ENCODE data around the gene TBC1D10B. TPM values are rescaled to one million over a fixed set of nuclear protein-coding genes. Genes with fewer than 3 reads are reported as not detected.
A peak's percentile ranks its signal among the peaks of the same experiment; 100 is the strongest.

Gene TBC1D10B
- total and polyA plus RNA-seq, 9 of the 15 experiments (the other 6 are each of a cell fraction or from before 2014, with no cell fraction given), result 2.2 to 55.4 (median 17.5) TPM

- no TSS peak for BruUV-seq (replicated peaks)
- peaks cover 10% of the 10 kb centered on the region for H3K79me2 ChIP-seq (ENCODE audit: control insufficient read depth, insufficient read depth, low read length)
- H3K27me3 ChIP-seq (ENCODE audit: control insufficient read depth in 2 of 2, insufficient read depth in 2 of 2, low read length in 2 of 2), result no peaks in the 10 kb centered on the region
- ChIA-PET POLR2A (interaction anchor here (0.6 to 1.0 kb wide), 5 partner anchors 17 to 758 kb away, joined by 3 read pairs; no protein-coding TSS in a partner anchor), CTCF (ENCODE audit: low intra/inter-chr PET ratio) (no interaction called here)
- H3K9me1 ChIP-seq (ENCODE audit: control insufficient read depth, insufficient read depth, low read length), result no peaks in the 10 kb centered on the region
- intact Hi-C loops (cut with micrococcal nuclease) (no loop called here), in situ Hi-C loops (cut with MboI) (loop anchor here (10.0 kb wide), 1 partner anchor 205 kb away; the partner anchor contains the start of genes BOLA2B, SLX1A and SULT1A3)
- peak overlapping the region; percentile 74 to 89; a peak in 3 of 4 replicates for H3K9ac ChIP-seq (ENCODE audit: insufficient read depth in 1 of 2, low read depth in 2 of 2, low read length in 2 of 2)
- 0 out of 2 replicates have a peak, but pooled peaks have one; percentile 27 for TF ChIP-seq PML (IDR thresholded peaks at IDR 0.05; ENCODE audit: low read length)
- TF ChIP-seq, protein P1, sequence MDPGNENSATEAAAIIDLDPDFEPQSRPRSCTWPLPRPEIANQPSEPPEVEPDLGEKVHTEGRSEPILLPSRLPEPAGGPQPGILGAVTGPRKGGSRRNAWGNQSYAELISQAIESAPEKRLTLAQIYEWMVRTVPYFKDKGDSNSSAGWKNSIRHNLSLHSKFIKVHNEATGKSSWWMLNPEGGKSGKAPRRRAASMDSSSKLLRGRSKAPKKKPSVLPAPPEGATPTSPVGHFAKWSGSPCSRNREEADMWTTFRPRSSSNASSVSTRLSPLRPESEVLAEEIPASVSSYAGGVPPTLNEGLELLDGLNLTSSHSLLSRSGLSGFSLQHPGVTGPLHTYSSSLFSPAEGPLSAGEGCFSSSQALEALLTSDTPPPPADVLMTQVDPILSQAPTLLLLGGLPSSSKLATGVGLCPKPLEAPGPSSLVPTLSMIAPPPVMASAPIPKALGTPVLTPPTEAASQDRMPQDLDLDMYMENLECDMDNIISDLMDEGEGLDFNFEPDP (CRISPR knock-in tag; IDR thresholded peaks at IDR 0.05), result no peak
- peak overlapping the region; percentile 74; the same call in 1 of the 3 replicates for H3K27ac ChIP-seq (ENCODE audit: extremely low read depth, low read depth, low read length)
- no peaks in the 10 kb centered on the region for H3K9me3 ChIP-seq (replicated peaks; ENCODE audit: control insufficient read depth, insufficient read depth, low read depth, low read length)
- no peaks in the 10 kb centered on the region for H4K20me1 ChIP-seq (replicated peaks; ENCODE audit: control insufficient read depth, insufficient read depth, low read length)
- 56% methylated on average over 11 of the region's 12 CpGs for WGBS (ENCODE audit: insufficient coverage, low coverage, missing lambda C conversion rate)
- H3K36me3 ChIP-seq (ENCODE audit: control insufficient read depth, insufficient read depth, low read length), result peaks cover 21% of the 10 kb centered on the region; the same call in 2 of the 3 replicates
- ATAC-seq (no peak), FAIRE-seq (no peak), DNase-seq (ENCODE audit: extremely low read depth in 1 of 4, low spot score in 3 of 4) (no peak)
- peaks cover 25 to 59% of the 10 kb centered on the region in 2 experiments for H3K4me1 ChIP-seq (replicated peaks in 1 of 2; ENCODE audit: control insufficient read depth in 2 of 2, insufficient read depth in 2 of 2, low read length in 2 of 2)
- peak overlapping the region; percentile 92; the same call in 1 of the 2 replicates for H2AFZ ChIP-seq (ENCODE audit: low read depth, low read length)
- H3K4me3 ChIP-seq, result peak overlapping the region; percentile 44
- peak overlapping the region; percentile 73 for H3K4me2 ChIP-seq (ENCODE audit: insufficient read depth, low read length)
Observed at GRCh38 chr16:30399435-30400186, 29.3 kb upstream of the TBC1D10B start.

Data from K562 (cell line).